H1 (cell line): ENCODE measurements around the gene CAPN11.

Source experiments
- CREB1 ChIP-seq: IDR thresholded peaks from 2 replicates; pipeline ENCODE4 v1.6.1; 2012; ENCODE audit warnings: inconsistent platforms
- EGR1 ChIP-seq: IDR thresholded peaks from 2 replicates; pipeline ENCODE4 v1.6.1; 2011; ENCODE audit warnings: low read depth, low read length, borderline replicate concordance
- EP300 ChIP-seq, 2 experiments: IDR thresholded peaks; 1 replicate in 1 of 2; 2 replicates in 1 of 2; pipeline ENCODE4 v1.6.1; 2011 to 2012; ENCODE audit warnings: low read depth in 2 of 2, low read length in 2 of 2, mild to moderate bottlenecking in 2 of 2, borderline replicate concordance in 1 of 2, inconsistent platforms in 1 of 2, moderate library complexity in 1 of 2
- EZH2 ChIP-seq: fragments of 200-600 bp; sonication (generic); IDR thresholded peaks from 2 replicates; pipeline ENCODE4 v1.7.1; 2012; ENCODE audit warnings: low read depth, mild to moderate bottlenecking, moderate library complexity, low read length, inconsistent platforms; ENCODE audit not compliant: severe bottlenecking
- FOSL1 ChIP-seq: IDR thresholded peaks from 2 replicates; pipeline ENCODE4 v1.6.1; 2011; ENCODE audit warnings: mild to moderate bottlenecking, low read depth, low read length, moderate library complexity; ENCODE audit not compliant: insufficient read depth
- HDAC2 ChIP-seq, 2 experiments: fragments of 300-600 bp in 1 of 2; sonication (generic) in 1 of 2; IDR thresholded peaks; 2 replicates each; pipeline ENCODE4 v1.6.1; 2011 to 2012; ENCODE audit warnings: low read depth in 2 of 2, low read length in 2 of 2, mild to moderate bottlenecking in 2 of 2, moderate library complexity in 2 of 2, borderline replicate concordance in 1 of 2, inconsistent platforms in 1 of 2
- JUN ChIP-seq: IDR thresholded peaks from 2 replicates; pipeline ENCODE4 v1.6.1; 2011; ENCODE audit warnings: low read depth, mild to moderate bottlenecking, improper control_type of control experiment, low read length
- POLR2A ChIP-seq, 2 experiments: IDR thresholded peaks; 1 replicate in 1 of 2; 2 replicates in 1 of 2; pipeline ENCODE4 v1.6.1; 2011; ENCODE audit warnings: low read depth in 2 of 2, low read length in 2 of 2, mild to moderate bottlenecking in 2 of 2; ENCODE audit errors: control extremely low read depth in 1 of 2
- POLR2AphosphoS5 ChIP-seq: IDR thresholded peaks from 2 replicates; pipeline ENCODE4 v1.6.1; 2011; ENCODE audit warnings: low read depth, low read length

GRCh38 chr6:44142835-44143234 lies 15.8 kb upstream of the CAPN11 start:
- TF ChIP-seq POLR2A (IDR thresholded peaks at IDR 0.05; ENCODE audit: control extremely low read depth in 1 of 2, low read depth in 2 of 2, low read length in 2 of 2) = no peak
- TF ChIP-seq POLR2AphosphoS5 = no peak
- no peak for TF ChIP-seq CREB1
- TF ChIP-seq EGR1 = no peak
- no peak for TF ChIP-seq EZH2
- no peak for TF ChIP-seq HDAC2 (IDR thresholded peaks at IDR 0.05; ENCODE audit: borderline replicate concordance in 1 of 2, low read depth in 2 of 2, low read length in 2 of 2)
- no peak for TF ChIP-seq EP300 (IDR thresholded peaks at IDR 0.05; ENCODE audit: borderline replicate concordance in 1 of 2, low read depth in 2 of 2, low read length in 2 of 2)
- TF ChIP-seq FOSL1 = no peak
- no peak for TF ChIP-seq JUN
